Pancreas (tissue), 10 donors: ENCODE measurements around the gene GLUD2. TPM values are rescaled to one million over a fixed set of nuclear protein-coding genes. Genes with fewer than 3 reads are reported as not detected.

Source experiments
- ATAC-seq, 4 donors: fragments of 200-7000 bp; cut with Tn5 transposase; one replicate each; pipeline versions ENCODE4 v1.8.0 to v1.9.1; 2020; ENCODE audit warnings: mild to moderate bottlenecking in 4 of 4, moderate library complexity in 4 of 4
- DNase-seq, 6 donors: peaks; one replicate each; pipeline ENCODE4 v3.0.0-alpha.2; 2020
- FAIRE-seq: peaks from 2 replicates; lab custom pipeline; 2012; peaks lifted over from hg19 to GRCh38; lab: Jason Lieb, UNC
- H3K27ac ChIP-seq, 4 donors: fragments of 200-600 bp; sonication (generic); 1 replicate in 3 of 4; 2 replicates in 1 of 4; pipeline versions ENCODE4 v1.5.0 to v1.8.0; 2020
- H3K27me3 ChIP-seq, 4 donors: fragments of 200-600 bp; one replicate each; pipeline ENCODE4 v1.8.0; 2021
- H3K36me3 ChIP-seq, 3 donors: fragments of 200-600 bp; sonication (generic) in 1 of 3; one replicate each; pipeline versions ENCODE4 v1.5.0 to v1.8.0; 2020 to 2021
- H3K4me1 ChIP-seq, 3 donors: fragments of 200-600 bp; one replicate each; pipeline ENCODE4 v1.8.0; 2021
- H3K4me3 ChIP-seq, 4 donors: fragments of 200-600 bp; sonication (generic) in 2 of 4; one replicate each; pipeline versions ENCODE4 v1.5.0 to v1.8.0; 2020 to 2021
- H3K9me3 ChIP-seq, 4 donors: fragments of 200-600 bp; one replicate each; pipeline ENCODE4 v1.8.0; 2021
- WGBS, 2 donors: extraction: QIAGEN DNeasy Blood & Tissue Kit; methylation state at CpG; one replicate each; pipeline ENCODE4 v1.1.7; 2013; 5-methylcytosine and 5-hydroxymethylcytosine counted together
- intact Hi-C, 3 donors: fragments of 100-400 bp; cut with DNase I; formaldehyde crosslinking; loops; one replicate each; pipeline versions ENCODE4 v1.11.1 to v1.14.2; 2022
- polyA plus RNA-seq, 2 donors: library from polyadenylated mRNA; stranded (reverse); fragments of 200-250 nt; gene quantifications; one replicate each; pipeline ENCODE4 v1.2.3, GENCODE V29; 2013
- total RNA-seq, 6 donors: library from RNA; stranded (reverse); fragmentation: NEBNext Ultra II Directional in 4 of 6; extraction: Animal tissue kit (Norgen Biotek cat#: 25700) in 4 of 6; gene quantifications; one replicate each; pipeline versions ENCODE4 v1.2.1 to v1.2.4, GENCODE V29; 2021 to 2023
- TF ChIP-seq, protein P1 (sequence below), 4 donors: fragments of 200-600 bp; sonication (generic) in 3 of 4; IDR thresholded peaks; one replicate each; pipeline versions ENCODE4 v1.5.0 to v1.8.0; 2021; ENCODE audit warnings: antibody characterized with exemption in 4 of 4
- donor health status: healthy with polysubstance abuse.
- donor health status: DM: no; HTN: no; CAD: no; lungs with moderate emphysema.
- donor health status: DM: no; HTN: no; CAD: no.
- donor health status: control.
- donor health status: control.
- donor health status: Bipolar disorder and iron deficiency.
- donor health status: DM: yes; HTN: yes; CAD: no.
- donor health status: DM: no; HTN: no; CAD: no.
- donor health status: DM: no; HTN: no; CAD: no.
- donor health status: DM: yes; HTN: yes; CAD: no.

Gene GLUD2
- total and polyA plus RNA-seq, 8 donors = 0.42 to 2.7 (median 1.1) TPM

GRCh38 chrX:121085612-121086010 is 38.2 kb downstream of the GLUD2 start:
- Histone ChIP-seq H3K27me3 (peaks cover 0 to 2% (median 0%) of the 10 kb centered on the region in 4 donors), H3K9me3 (no peaks in the 10 kb centered on the region), H3K4me1 (no peaks in the 10 kb centered on the region), H3K27ac (no peak overlapping the region), H3K4me3 (no peak overlapping the region), H3K36me3 (no peaks in the 10 kb centered on the region)
- no peak for FAIRE-seq
- 70 to 90% methylated on average over 2 of the region's 2 CpGs for WGBS, 2 donors
- TF ChIP-seq, protein P1, sequence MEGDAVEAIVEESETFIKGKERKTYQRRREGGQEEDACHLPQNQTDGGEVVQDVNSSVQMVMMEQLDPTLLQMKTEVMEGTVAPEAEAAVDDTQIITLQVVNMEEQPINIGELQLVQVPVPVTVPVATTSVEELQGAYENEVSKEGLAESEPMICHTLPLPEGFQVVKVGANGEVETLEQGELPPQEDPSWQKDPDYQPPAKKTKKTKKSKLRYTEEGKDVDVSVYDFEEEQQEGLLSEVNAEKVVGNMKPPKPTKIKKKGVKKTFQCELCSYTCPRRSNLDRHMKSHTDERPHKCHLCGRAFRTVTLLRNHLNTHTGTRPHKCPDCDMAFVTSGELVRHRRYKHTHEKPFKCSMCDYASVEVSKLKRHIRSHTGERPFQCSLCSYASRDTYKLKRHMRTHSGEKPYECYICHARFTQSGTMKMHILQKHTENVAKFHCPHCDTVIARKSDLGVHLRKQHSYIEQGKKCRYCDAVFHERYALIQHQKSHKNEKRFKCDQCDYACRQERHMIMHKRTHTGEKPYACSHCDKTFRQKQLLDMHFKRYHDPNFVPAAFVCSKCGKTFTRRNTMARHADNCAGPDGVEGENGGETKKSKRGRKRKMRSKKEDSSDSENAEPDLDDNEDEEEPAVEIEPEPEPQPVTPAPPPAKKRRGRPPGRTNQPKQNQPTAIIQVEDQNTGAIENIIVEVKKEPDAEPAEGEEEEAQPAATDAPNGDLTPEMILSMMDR (IDR thresholded peaks at IDR 0.05) = no peak
- intact Hi-C loops = no loop called here
- no peak for DNase-seq
- ATAC-seq = no peak

- no peak for ATAC-seq
These were observed 45.6 kb downstream of the GLUD2 start for GRCh38 chrX:121093011-121093410.

More at GRCh38 chrX:121093011-121093410, 45.6 kb downstream of the GLUD2 start:
- intact Hi-C loops = no loop called here
- DNase-seq (no peak), FAIRE-seq (no peak)
- TF ChIP-seq, protein P1 (IDR thresholded peaks at IDR 0.05) = no peak
- Histone ChIP-seq H3K36me3 (no peaks in the 10 kb centered on the region), H3K27me3 (no peaks in the 10 kb centered on the region), H3K4me1 (no peaks in the 10 kb centered on the region), H3K27ac (no peak overlapping the region), H3K4me3 (no peak overlapping the region), H3K9me3 (no peaks in the 10 kb centered on the region)
- 69 to 83% methylated on average over 2 of the region's 2 CpGs for WGBS, 2 donors

Other genes with a start within 250 kb of the GLUD2 start
- not detected for gene CT47B1, start 171.7 kb upstream of the GLUD2 start, total RNA-seq
- not detected for gene CT47B1, start 171.7 kb upstream of the GLUD2 start, polyA plus RNA-seq
- gene CT47A11, start 110.5 kb upstream of the GLUD2 start, total RNA-seq = not detected
- not detected for gene CT47A11, start 110.5 kb upstream of the GLUD2 start, polyA plus RNA-seq
- not detected for gene CT47A10, start 105.6 kb upstream of the GLUD2 start, total RNA-seq
- gene CT47A10, start 105.6 kb upstream of the GLUD2 start, polyA plus RNA-seq = not detected
- gene CT47A9, start 100.7 kb upstream of the GLUD2 start, total RNA-seq = not detected
- gene CT47A9, start 100.7 kb upstream of the GLUD2 start, polyA plus RNA-seq = not detected
- gene CT47A8, start 95.9 kb upstream of the GLUD2 start, total RNA-seq = not detected
- not detected for gene CT47A8, start 95.9 kb upstream of the GLUD2 start, polyA plus RNA-seq
- gene CT47A7, start 91.0 kb upstream of the GLUD2 start, total RNA-seq = not detected
- not detected for gene CT47A7, start 91.0 kb upstream of the GLUD2 start, polyA plus RNA-seq
- gene CT47A6, start 86.1 kb upstream of the GLUD2 start, total RNA-seq = not detected
- not detected for gene CT47A6, start 86.1 kb upstream of the GLUD2 start, polyA plus RNA-seq
- not detected for gene CT47A5, start 81.3 kb upstream of the GLUD2 start, total RNA-seq
- gene CT47A5, start 81.3 kb upstream of the GLUD2 start, polyA plus RNA-seq = not detected
- not detected for gene CT47A4, start 76.4 kb upstream of the GLUD2 start, total RNA-seq
- not detected for gene CT47A4, start 76.4 kb upstream of the GLUD2 start, polyA plus RNA-seq
- gene CT47A3, start 71.5 kb upstream of the GLUD2 start, total RNA-seq = not detected
- not detected for gene CT47A3, start 71.5 kb upstream of the GLUD2 start, polyA plus RNA-seq
- gene CT47A2, start 66.7 kb upstream of the GLUD2 start, total RNA-seq = not detected
- not detected for gene CT47A2, start 66.7 kb upstream of the GLUD2 start, polyA plus RNA-seq
- not detected for gene CT47A1, start 61.9 kb upstream of the GLUD2 start, total RNA-seq
- gene CT47A1, start 61.9 kb upstream of the GLUD2 start, polyA plus RNA-seq = not detected